Activated B cell treated with CpG ODN at 0.5 μM for 24 hours (primary cell): ENCODE data around the gene DKK2. TPM values are rescaled to one million over a fixed set of nuclear protein-coding genes. Genes with fewer than 3 reads are reported as not detected.

Source experiments
- ATAC-seq: fragments of 200-7000 bp; cut with Tn5 transposase; one replicate; pipeline ENCODE4 v1.10.0; 2021; ENCODE audit warnings: low read depth, mild to moderate bottlenecking, moderate library complexity
- CTCF ChIA-PET: fragments of 350-600 bp; sonication (Branson Sonifier 250); formaldehyde crosslinking; loops from one replicate; lab custom pipeline; 2021; ENCODE audit warnings: antibody characterized with exemption; lab: Charles Lee
- POLR2A ChIA-PET: fragments of 350-600 bp; sonication (Branson Sonifier 250); formaldehyde crosslinking; loops from one replicate; lab custom pipeline; 2021; ENCODE audit warnings: antibody characterized with exemption; lab: Charles Lee
- DNase-seq: peaks from one replicate; pipeline ENCODE4 v3.0.0; 2022
- H3K27ac Mint-ChIP-seq: one replicate; pipeline ENCODE4 v1.8.0; 2020; ENCODE audit warnings: mixed read lengths
- H3K27me3 Mint-ChIP-seq: one replicate; pipeline ENCODE4 v1.8.0; 2021; ENCODE audit warnings: mixed read lengths
- H3K36me3 Mint-ChIP-seq: one replicate; pipeline ENCODE4 v1.8.0; 2021; ENCODE audit warnings: low read depth, mixed read lengths
- H3K4me1 Mint-ChIP-seq: one replicate; pipeline ENCODE4 v1.8.0; 2021; ENCODE audit warnings: mixed read lengths
- H3K4me3 Mint-ChIP-seq: one replicate; pipeline ENCODE4 v1.8.0; 2020; ENCODE audit warnings: mild to moderate bottlenecking, mixed read lengths
- H3K9me3 Mint-ChIP-seq: one replicate; pipeline ENCODE4 v1.8.0; 2020; ENCODE audit warnings: mixed read lengths
- CTCF ChIP-seq: fragments of 200-600 bp; IDR thresholded peaks from one replicate; pipeline ENCODE4 v1.8.0; 2022; ENCODE audit warnings: antibody characterized with exemption, mild to moderate bottlenecking
- intact Hi-C: fragments of 100-400 bp; cut with micrococcal nuclease; formaldehyde crosslinking; loops from one replicate; pipeline ENCODE4 v1.15.1; 2024
- total RNA-seq: library from RNA; stranded (reverse); gene quantifications from 2 replicates; pipeline ENCODE4 v1.2.3, GENCODE V29; 2022

The DKK2 gene
- total RNA-seq, 1 donor from 2014 or later, result not detected

GRCh38 chr4:107036584-107037198 lies 578 bp upstream of the DKK2 start:
- no peak for TF ChIP-seq CTCF
- Mint-ChIP-seq H3K27me3 (peaks cover 49% of the 10 kb centered on the region), H3K27ac (no peak overlapping the region), H3K36me3 (no peaks in the 10 kb centered on the region), H3K4me3 (peak overlapping the region; percentile 44), H3K9me3 (peaks cover 3% of the 10 kb centered on the region), H3K4me1 (peaks cover 12% of the 10 kb centered on the region)
- ChIA-PET POLR2A (no interaction called here), CTCF (no interaction called here)
- ATAC-seq (no peak), DNase-seq (no peak)
- intact Hi-C loops, result loop anchor here (5.0 kb wide), 1 partner anchor 866 kb away; no protein-coding TSS in a partner anchor

- DNase-seq (no peak), ATAC-seq (no peak)
- Mint-ChIP-seq H3K27me3 (peaks cover 49% of the 10 kb centered on the region), H3K27ac (no peak overlapping the region), H3K4me1 (peaks cover 12% of the 10 kb centered on the region), H3K36me3 (no peaks in the 10 kb centered on the region), H3K9me3 (peaks cover 3% of the 10 kb centered on the region), H3K4me3 (no peak overlapping the region)
- CTCF ChIA-PET, result no interaction called here
- intact Hi-C loops, result loop anchor here (5.0 kb wide), 1 partner anchor 867 kb away; no protein-coding TSS in a partner anchor
- no peak for TF ChIP-seq CTCF
- POLR2A ChIA-PET, result no interaction called here
These were observed 906 bp downstream of the DKK2 start for GRCh38 chr4:107034996-107035818.

- H3K27me3 Mint-ChIP-seq, result peaks cover 49% of the 10 kb centered on the region
- no peak for DNase-seq
- ChIA-PET CTCF (no interaction called here), POLR2A (no interaction called here)
- no peak for TF ChIP-seq CTCF
- H3K9me3 Mint-ChIP-seq, result peaks cover 3% of the 10 kb centered on the region
- no peak for ATAC-seq
- no peak overlapping the region for H3K4me3 Mint-ChIP-seq
- H3K36me3 Mint-ChIP-seq, result no peaks in the 10 kb centered on the region
- intact Hi-C loops, result no loop called here
- H3K4me1 Mint-ChIP-seq, result peaks cover 12% of the 10 kb centered on the region
- H3K27ac Mint-ChIP-seq, result no peak overlapping the region
These were observed 1.8 kb downstream of the DKK2 start for GRCh38 chr4:107034091-107034995.

GRCh38 chr4:107027379-107027778 lies 8.7 kb downstream of the DKK2 start:
- intact Hi-C loops, result no loop called here
- POLR2A ChIA-PET, result no interaction called here
- H3K4me3 Mint-ChIP-seq, result no peak overlapping the region
- ATAC-seq (no peak), DNase-seq (no peak)
- no peaks in the 10 kb centered on the region for H3K9me3 Mint-ChIP-seq
- no peak for TF ChIP-seq CTCF
- no peak overlapping the region for H3K27ac Mint-ChIP-seq
- H3K36me3 Mint-ChIP-seq, result no peaks in the 10 kb centered on the region
- H3K27me3 Mint-ChIP-seq, result no peaks in the 10 kb centered on the region
- CTCF ChIA-PET, result no interaction called here
- no peaks in the 10 kb centered on the region for H3K4me1 Mint-ChIP-seq

GRCh38 chr4:107018344-107018735 lies 17.8 kb downstream of the DKK2 start:
- no peak for ATAC-seq
- Mint-ChIP-seq H3K27me3 (no peaks in the 10 kb centered on the region), H3K4me1 (no peaks in the 10 kb centered on the region), H3K4me3 (no peak overlapping the region), H3K9me3 (no peaks in the 10 kb centered on the region), H3K27ac (no peak overlapping the region), H3K36me3 (no peaks in the 10 kb centered on the region)
- intact Hi-C loops, result no loop called here
- DNase-seq, result no peak
- ChIA-PET POLR2A (no interaction called here), CTCF (no interaction called here)
- no peak for TF ChIP-seq CTCF
